Peyer's patch (tissue), 4 donors: ENCODE data around the gene SLC17A3. TPM values are rescaled to one million over a fixed set of nuclear protein-coding genes. Genes with fewer than 3 reads are reported as not detected.

ENCODE experiments used
- DNase-seq, 3 donors: peaks; one replicate each; pipeline ENCODE4 v3.0.0-alpha.2; 2017 to 2019
- H3K27ac ChIP-seq, 4 donors: fragments of 200-600 bp; sonication (generic); one replicate each; pipeline ENCODE4 v1.5.1; 2016 to 2019
- H3K27me3 ChIP-seq, 2 donors: fragments of 200-600 bp; sonication (generic); one replicate each; pipeline ENCODE4 v1.5.1; 2019
- H3K36me3 ChIP-seq, 3 donors: fragments of 200-600 bp; sonication (generic); one replicate each; pipeline ENCODE4 v1.5.1; 2016 to 2019
- H3K4me1 ChIP-seq, 4 donors: fragments of 200-600 bp; sonication (generic); one replicate each; pipeline ENCODE4 v1.5.1; 2016 to 2019
- H3K4me3 ChIP-seq, 4 donors: fragments of 200-600 bp; sonication (generic); 1 replicate in 3 of 4; 2 replicates in 1 of 4; pipeline ENCODE4 v1.5.1; 2016 to 2019; ENCODE audit warnings: mild to moderate bottlenecking in 1 of 4
- H3K9me3 ChIP-seq, 4 donors: fragments of 200-600 bp; sonication (generic); one replicate each; pipeline ENCODE4 v1.5.1; 2016 to 2019; ENCODE audit warnings: mild to moderate bottlenecking in 1 of 4
- POLR2A ChIP-seq, 2 donors: fragments of 450-650 bp; IDR thresholded peaks; one replicate each; pipeline ENCODE4 v1.5.1; 2017; ENCODE audit warnings: antibody characterized with exemption in 2 of 2, mild to moderate bottlenecking in 2 of 2, moderate library complexity in 2 of 2
- total RNA-seq, 4 donors: library from RNA; depleted of rRNA; stranded (reverse); fragments of >200 nt; gene quantifications; one replicate each; pipeline ENCODE4 v1.1.0, GENCODE V29; 2016
- TF ChIP-seq, protein P1 (sequence below), 6 experiments: fragments of 450-650 bp in 4 of 6; fragments of 200-600 bp in 2 of 6; sonication (generic) in 1 of 6; IDR thresholded peaks; one replicate each; pipeline ENCODE4 v1.5.1; 2017 to 2019; ENCODE audit warnings: antibody characterized with exemption in 6 of 6, mild to moderate bottlenecking in 3 of 6, moderate library complexity in 1 of 6

Gene SLC17A3
- total RNA-seq, 4 donors from 2014 or later: not detected

DNA sequence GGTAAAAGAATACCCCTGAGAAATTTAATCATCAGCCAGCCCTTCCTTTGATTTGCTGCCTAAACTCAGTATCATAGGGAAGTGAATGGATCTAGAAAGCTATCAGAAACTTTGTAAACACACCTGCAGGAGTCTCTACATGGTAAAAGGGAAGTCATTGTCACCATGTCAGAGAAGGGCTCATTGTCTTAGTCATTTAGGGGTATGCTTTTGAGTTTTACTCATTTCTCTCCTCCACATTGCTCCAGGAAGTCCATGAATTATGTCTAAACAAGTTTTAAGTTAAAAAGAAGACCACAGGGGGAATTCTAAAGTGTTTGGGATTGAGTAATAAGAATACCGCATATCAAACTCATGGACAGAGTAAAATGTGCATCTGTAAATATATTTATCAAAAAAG lies 44.7 kb downstream of the SLC17A3 start:
- Histone ChIP-seq H3K27ac (no peak overlapping the region), H3K36me3 (no peaks in the 10 kb centered on the region), H3K4me1 (no peaks in the 10 kb centered on the region), H3K9me3 (no peaks in the 10 kb centered on the region), H3K4me3 (no peak overlapping the region), H3K27me3 (no peaks in the 10 kb centered on the region)
- no peak for DNase-seq
- TF ChIP-seq POLR2A (IDR thresholded peaks at IDR 0.05): no peak
- TF ChIP-seq, protein P1, sequence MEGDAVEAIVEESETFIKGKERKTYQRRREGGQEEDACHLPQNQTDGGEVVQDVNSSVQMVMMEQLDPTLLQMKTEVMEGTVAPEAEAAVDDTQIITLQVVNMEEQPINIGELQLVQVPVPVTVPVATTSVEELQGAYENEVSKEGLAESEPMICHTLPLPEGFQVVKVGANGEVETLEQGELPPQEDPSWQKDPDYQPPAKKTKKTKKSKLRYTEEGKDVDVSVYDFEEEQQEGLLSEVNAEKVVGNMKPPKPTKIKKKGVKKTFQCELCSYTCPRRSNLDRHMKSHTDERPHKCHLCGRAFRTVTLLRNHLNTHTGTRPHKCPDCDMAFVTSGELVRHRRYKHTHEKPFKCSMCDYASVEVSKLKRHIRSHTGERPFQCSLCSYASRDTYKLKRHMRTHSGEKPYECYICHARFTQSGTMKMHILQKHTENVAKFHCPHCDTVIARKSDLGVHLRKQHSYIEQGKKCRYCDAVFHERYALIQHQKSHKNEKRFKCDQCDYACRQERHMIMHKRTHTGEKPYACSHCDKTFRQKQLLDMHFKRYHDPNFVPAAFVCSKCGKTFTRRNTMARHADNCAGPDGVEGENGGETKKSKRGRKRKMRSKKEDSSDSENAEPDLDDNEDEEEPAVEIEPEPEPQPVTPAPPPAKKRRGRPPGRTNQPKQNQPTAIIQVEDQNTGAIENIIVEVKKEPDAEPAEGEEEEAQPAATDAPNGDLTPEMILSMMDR (IDR thresholded peaks at IDR 0.05): no peak

DNA sequence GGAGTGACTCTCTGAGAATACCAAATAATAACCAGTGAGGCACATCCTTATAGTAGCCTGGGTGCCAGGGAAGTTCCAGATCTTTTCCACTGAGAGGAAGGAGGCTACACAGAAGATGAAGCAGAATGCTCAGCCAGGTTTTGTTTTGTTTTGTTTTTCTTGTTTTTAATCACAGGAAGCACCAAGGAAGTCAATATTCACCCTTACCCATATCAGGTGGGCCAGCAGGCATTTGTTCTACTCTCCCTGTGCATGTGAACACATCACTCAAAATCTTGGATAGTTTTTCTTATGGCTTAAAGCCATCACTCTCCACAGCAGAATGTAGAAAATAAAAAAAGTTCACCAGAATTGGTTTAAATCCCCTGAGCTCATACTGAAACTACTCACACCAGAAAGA lies 52.7 kb downstream of the SLC17A3 start:
- TF ChIP-seq POLR2A (IDR thresholded peaks at IDR 0.05): no peak
- TF ChIP-seq, protein P1 (IDR thresholded peaks at IDR 0.05): no peak
- no peaks in the 10 kb centered on the region for H3K9me3 ChIP-seq
- H3K27ac ChIP-seq: no peak overlapping the region
- H3K36me3 ChIP-seq: no peaks in the 10 kb centered on the region
- no peaks in the 10 kb centered on the region for H3K27me3 ChIP-seq
- DNase-seq: no peak
- H3K4me1 ChIP-seq: no peaks in the 10 kb centered on the region
- H3K4me3 ChIP-seq: no peak overlapping the region

DNA sequence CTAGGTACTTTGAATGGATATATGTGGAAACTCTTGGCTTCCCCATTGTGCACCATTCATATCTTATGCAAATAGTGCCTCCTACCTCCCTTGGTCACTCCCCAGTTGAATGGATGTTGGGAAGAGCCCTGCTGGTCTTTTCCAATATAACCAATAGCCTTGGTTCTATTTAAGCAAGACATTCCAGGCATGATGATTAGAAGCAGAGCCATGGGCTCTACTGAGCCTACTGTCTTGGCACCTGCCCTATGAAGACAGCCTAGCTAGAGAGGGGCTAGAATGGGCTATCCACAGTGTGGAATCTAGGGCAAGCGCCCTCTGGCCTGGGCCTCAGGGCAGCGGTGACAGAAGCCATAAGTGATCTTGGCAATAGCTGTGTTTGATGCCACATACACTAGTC lies 57.8 kb downstream of the SLC17A3 start:
- no peak overlapping the region for H3K4me3 ChIP-seq
- H3K27ac ChIP-seq: no peak overlapping the region
- no peak for DNase-seq
- H3K4me1 ChIP-seq: no peaks in the 10 kb centered on the region
- no peaks in the 10 kb centered on the region for H3K36me3 ChIP-seq
- no peaks in the 10 kb centered on the region for H3K27me3 ChIP-seq
- no peak for TF ChIP-seq POLR2A (IDR thresholded peaks at IDR 0.05)
- TF ChIP-seq, protein P1 (IDR thresholded peaks at IDR 0.05): no peak
- H3K9me3 ChIP-seq: no peaks in the 10 kb centered on the region

DNA sequence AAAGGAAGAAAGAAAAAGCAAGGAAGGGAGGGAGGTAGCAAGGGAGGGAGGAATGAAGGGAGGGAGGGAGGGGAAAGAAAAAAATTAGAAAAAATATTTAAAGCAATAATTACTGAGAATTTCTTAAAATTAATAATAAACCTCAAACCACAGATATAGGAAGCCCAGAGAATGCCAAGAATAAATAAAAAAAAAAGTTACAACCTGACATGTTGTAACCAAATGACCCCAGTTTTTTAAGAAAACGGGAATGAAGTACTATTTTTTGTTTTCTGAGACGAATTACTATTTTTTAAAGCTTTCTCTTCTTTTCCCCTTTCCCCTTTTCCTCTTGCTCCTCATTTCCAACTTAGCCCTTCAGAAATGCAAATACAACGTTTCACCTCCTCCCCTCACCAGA lies 58.8 kb downstream of the SLC17A3 start:
- Histone ChIP-seq H3K27me3 (no peaks in the 10 kb centered on the region), H3K4me1 (no peaks in the 10 kb centered on the region), H3K36me3 (no peaks in the 10 kb centered on the region), H3K9me3 (no peaks in the 10 kb centered on the region), H3K27ac (no peak overlapping the region), H3K4me3 (no peak overlapping the region)
- TF ChIP-seq POLR2A (IDR thresholded peaks at IDR 0.05): no peak
- TF ChIP-seq, protein P1 (IDR thresholded peaks at IDR 0.05): no peak
- DNase-seq: no peak

DNA sequence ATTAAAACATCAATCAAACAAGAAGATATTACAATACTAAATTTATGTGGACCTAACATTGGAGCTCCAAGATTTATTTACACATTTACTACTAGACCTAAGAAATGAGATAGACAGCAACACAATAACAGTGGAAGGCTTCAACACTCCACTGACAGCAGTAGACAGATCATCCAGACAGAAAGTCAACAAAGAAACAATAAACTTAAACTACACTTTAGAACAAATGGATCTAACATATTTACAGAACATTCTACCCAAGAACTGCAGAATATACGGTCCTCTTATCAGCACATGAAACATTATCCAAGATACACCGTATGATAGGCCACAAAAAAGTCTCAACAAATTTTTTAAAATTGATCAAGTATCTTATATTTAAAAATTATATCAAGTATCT lies 69.2 kb downstream of the SLC17A3 start:
- no peak for DNase-seq
- Histone ChIP-seq H3K36me3 (no peaks in the 10 kb centered on the region), H3K4me3 (no peak overlapping the region), H3K9me3 (no peaks in the 10 kb centered on the region), H3K4me1 (no peaks in the 10 kb centered on the region), H3K27me3 (no peaks in the 10 kb centered on the region), H3K27ac (no peak overlapping the region)
- TF ChIP-seq, protein P1 (IDR thresholded peaks at IDR 0.05): no peak
- TF ChIP-seq POLR2A (IDR thresholded peaks at IDR 0.05): no peak

DNA sequence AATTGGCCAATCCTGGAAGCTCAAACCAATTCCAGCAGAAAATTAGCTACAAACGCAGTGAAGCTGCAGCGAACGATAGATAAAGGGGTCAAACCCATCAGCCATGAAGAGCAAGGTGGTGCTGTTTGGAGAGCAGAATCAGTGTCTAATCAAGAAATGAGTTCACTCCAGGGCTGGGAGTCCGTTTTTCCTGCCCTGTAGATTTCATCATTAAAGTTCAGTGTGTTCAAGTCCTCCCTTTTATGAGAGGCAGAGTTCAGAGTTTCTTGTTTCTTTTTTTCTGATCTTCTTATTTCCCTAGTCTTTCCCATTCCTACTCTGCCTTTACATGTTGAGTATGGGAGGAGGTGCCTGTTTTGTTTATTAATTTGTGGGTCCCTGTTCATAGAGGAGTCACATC lies 72.6 kb downstream of the SLC17A3 start:
- TF ChIP-seq, protein P1 (IDR thresholded peaks at IDR 0.05): no peak
- no peak for TF ChIP-seq POLR2A (IDR thresholded peaks at IDR 0.05)
- Histone ChIP-seq H3K4me3 (no peak overlapping the region), H3K9me3 (no peaks in the 10 kb centered on the region), H3K27me3 (no peaks in the 10 kb centered on the region), H3K4me1 (no peaks in the 10 kb centered on the region), H3K27ac (no peak overlapping the region), H3K36me3 (no peaks in the 10 kb centered on the region)
- DNase-seq: no peak
